HepG2 (cell line): ENCODE measurements around the gene LMOD1. TPM values are rescaled to one million over a fixed set of nuclear protein-coding genes. Genes with fewer than 3 reads are reported as not detected.

Source experiments
- ATAC-seq: fragments of 200-7000 bp; cut with Tn5 transposase; 3 replicates; pipeline ENCODE4 v1.9.1; 2020; ENCODE audit warnings: mild to moderate bottlenecking, moderate library complexity
- BruUV-seq: library from RNA; stranded (reverse); fragments of 400-500 nt; replicated peaks from 2 replicates; lab custom pipeline; 2021; lab: Mats Ljungman, UMichigan
- CTCF ChIA-PET: fragments of 300-600 bp; formaldehyde crosslinking; extraction: SDS; loops from one replicate; lab custom pipeline; 2021; ENCODE audit warnings: low total read pairs, inconsistent platforms, low intra/inter-chr PET ratio; lab: Yijun Ruan, JAX
- POLR2A ChIA-PET: fragments of 350-600 bp; sonication (Branson Sonifier 250); formaldehyde crosslinking; loops from one replicate; lab custom pipeline; 2020; ENCODE audit warnings: antibody characterized with exemption, inconsistent platforms; lab: Yijun Ruan, JAX
- DNase-seq: peaks from one replicate; pipeline ENCODE4 v3.0.0-alpha.2; 2015; ENCODE audit warnings: low spot score
- FAIRE-seq: peaks from 3 replicates; lab custom pipeline; 2011; peaks lifted over from hg19 to GRCh38; lab: Jason Lieb, UNC
- H2AFZ ChIP-seq: one replicate; pipeline ENCODE4 v1.6.1; 2011; ENCODE audit warnings: low read length, inconsistent platforms
- H3K27ac ChIP-seq: fragments of 300-600 bp; 3 replicates; pipeline ENCODE4 v1.8.0; 2011; ENCODE audit warnings: mixed run types, mild to moderate bottlenecking, mixed read lengths, low read length, inconsistent platforms; ENCODE audit not compliant: insufficient read depth; ENCODE audit errors: extremely low read length
- H3K27me3 ChIP-seq, 2 experiments: fragments of 200-600 bp in 1 of 2; 2 replicates in 1 of 2; 3 replicates in 1 of 2; pipeline versions ENCODE4 v1.6.0 to v1.8.0; 2011; ENCODE audit warnings: low read length in 2 of 2, mild to moderate bottlenecking in 2 of 2, moderate library complexity in 2 of 2, inconsistent platforms in 1 of 2; ENCODE audit not compliant: insufficient read depth in 2 of 2, control insufficient read depth in 1 of 2
- H3K36me3 ChIP-seq, 2 experiments: fragments of 200-600 bp in 1 of 2; replicated peaks in 1 of 2; 2 replicates in 1 of 2; 3 replicates in 1 of 2; pipeline versions ENCODE4 v1.5.1 to v1.8.0; 2011; ENCODE audit warnings: low read length in 2 of 2, inconsistent platforms in 1 of 2; ENCODE audit not compliant: insufficient read depth in 2 of 2, control insufficient read depth in 1 of 2
- H3K4me1 ChIP-seq: 2 replicates; pipeline ENCODE4 v1.5.1; 2012; ENCODE audit warnings: low read length, inconsistent platforms; ENCODE audit not compliant: insufficient read depth
- H3K4me2 ChIP-seq: 2 replicates; pipeline ENCODE4 v1.6.0; 2011; ENCODE audit warnings: low read depth, low read length, inconsistent platforms
- H3K4me3 ChIP-seq, 3 experiments: fragments of 200-600 bp in 1 of 3; sonication (generic), shearing (Covaris generic) in 1 of 3; replicated peaks in 1 of 3; 2 replicates each; pipeline ENCODE4 v1.5.1; 2011 to 2016; ENCODE audit warnings: low read length in 3 of 3, inconsistent platforms in 2 of 3, low read depth in 2 of 3, mild to moderate bottlenecking in 2 of 3, control low read depth in 1 of 3, mixed read lengths in 1 of 3; ENCODE audit not compliant: insufficient read depth in 1 of 3
- H3K79me2 ChIP-seq: one replicate; pipeline ENCODE4 v1.6.1; 2011; ENCODE audit warnings: low read length, inconsistent platforms; ENCODE audit not compliant: insufficient read depth
- H3K9ac ChIP-seq: 2 replicates; pipeline ENCODE4 v1.6.0; 2011; ENCODE audit warnings: mild to moderate bottlenecking, low read depth, low read length, inconsistent platforms; ENCODE audit not compliant: insufficient read depth
- H3K9me3 ChIP-seq: 2 replicates; pipeline ENCODE4 v1.5.1; 2012; ENCODE audit warnings: mild to moderate bottlenecking, low read length
- H4K20me1 ChIP-seq: 2 replicates; pipeline ENCODE4 v1.6.0; 2011; ENCODE audit warnings: inconsistent platforms, mild to moderate bottlenecking, low read length, moderate library complexity; ENCODE audit not compliant: insufficient read depth
- ETS1 ChIP-seq: sonication (generic); formaldehyde crosslinking; IDR thresholded peaks from 2 replicates; pipeline ENCODE4 v1.4.0; 2020; ENCODE audit warnings: missing genetic modification reagents
- NCOA5 ChIP-seq: sonication (generic); formaldehyde crosslinking; IDR thresholded peaks from 2 replicates; pipeline ENCODE4 v1.4.0; 2020; ENCODE audit warnings: missing genetic modification reagents
- NR1H2 ChIP-seq: sonication (generic); formaldehyde crosslinking; IDR thresholded peaks from 2 replicates; pipeline ENCODE4 v1.8.1; 2022; ENCODE audit warnings: low read depth, missing genetic modification reagents, borderline replicate concordance
- RAD51 ChIP-seq: fragments of 450-650 bp; IDR thresholded peaks from 2 replicates; pipeline ENCODE4 v1.6.1; 2016; ENCODE audit warnings: borderline replicate concordance
- ZBTB20 ChIP-seq: sonication (generic); formaldehyde crosslinking; IDR thresholded peaks from 2 replicates; pipeline ENCODE4 v1.8.1; 2023; ENCODE audit warnings: missing genetic modification reagents, low read depth, mild to moderate bottlenecking, borderline replicate concordance
- ZC3H4 ChIP-seq: sonication (generic); formaldehyde crosslinking; IDR thresholded peaks from 2 replicates; pipeline ENCODE4 v1.4.0; 2020; ENCODE audit warnings: missing genetic modification reagents, borderline replicate concordance
- WGBS: methylation state at CpG from one replicate; pipeline ENCODE4 v1.1.6; 2017; ENCODE audit warnings: low lambda C conversion rate; 5-methylcytosine and 5-hydroxymethylcytosine counted together
- in situ Hi-C: cut with HindIII; loops from 2 replicates; pipeline ENCODE4 v1.10.0; 2017; ENCODE audit warnings: low pct_unique_long_range_greater_than_20kb; ENCODE audit not compliant: extremely low pct_ligation_motif_present
- intact Hi-C: fragments of 100-400 bp; cut with micrococcal nuclease; formaldehyde crosslinking; loops from one replicate; pipeline ENCODE4 v1.10.0; 2022; ENCODE audit not compliant: unreplicated experiment
- polyA plus RNA-seq, 8 experiments: library from polyadenylated mRNA; depleted of rRNA in 3 of 8; stranded (reverse) in 7 of 8; unstranded in 1 of 8; fragments of >200 nt; fragmentation: Illumina TruSeq in 4 of 8; extraction: Trizol in 4 of 8; gene quantifications; 2 replicates each; pipeline versions ENCODE4 v1.2.1 to v1.2.3, GENCODE V29; 2011 to 2016; ENCODE audit warnings: low read depth in 4 of 8, missing spikeins in 1 of 8, mixed read lengths in 1 of 8; ENCODE audit not compliant: insufficient read depth in 1 of 8
- total RNA-seq, 5 experiments: library from RNA; depleted of rRNA; stranded (reverse); fragments of >200 nt; fragmentation: Illumina TruSeq; extraction: Trizol; gene quantifications; 2 replicates each; pipeline ENCODE4 v1.2.3, GENCODE V29; 2016; ENCODE audit warnings: low read depth in 1 of 5
- TF ChIP-seq, protein P1 (sequence below): sonication (generic); formaldehyde crosslinking; IDR thresholded peaks from 2 replicates; pipeline ENCODE4 v1.8.1; 2023; ENCODE audit warnings: mild to moderate bottlenecking, inconsistent platforms, moderate library complexity, missing genetic modification reagents, borderline replicate concordance
- TF ChIP-seq, protein P2 (sequence below): sonication (generic); formaldehyde crosslinking; IDR thresholded peaks from 2 replicates; pipeline ENCODE4 v1.5.0; 2020; ENCODE audit warnings: mild to moderate bottlenecking, missing genetic modification reagents
- TF ChIP-seq, protein P3 (sequence below): sonication (generic); formaldehyde crosslinking; IDR thresholded peaks from 2 replicates; pipeline ENCODE4 v1.4.0; 2020; ENCODE audit warnings: mild to moderate bottlenecking, missing genetic modification reagents
- TF ChIP-seq, protein P4 (sequence below): sonication (generic); formaldehyde crosslinking; IDR thresholded peaks from 2 replicates; pipeline ENCODE4 v1.8.0; 2022; ENCODE audit warnings: missing genetic modification reagents, mild to moderate bottlenecking, moderate library complexity, borderline replicate concordance
- TF ChIP-seq, protein P5 (sequence below): sonication (generic); formaldehyde crosslinking; IDR thresholded peaks from 2 replicates; pipeline ENCODE4 v1.5.1; 2020; ENCODE audit warnings: mild to moderate bottlenecking, moderate library complexity, missing genetic modification reagents

The LMOD1 gene
- total and polyA plus RNA-seq, 2 of the 13 experiments (the other 11 are each of a cell fraction or from before 2014, with no cell fraction given) = not detected

GRCh38 chr1:201891451-201892045, 54.8 kb downstream of the LMOD1 start:
- ATAC-seq (no peak), DNase-seq (no peak), FAIRE-seq (no peak)
- Histone ChIP-seq H3K36me3 (no peaks in the 10 kb centered on the region), H3K4me2 (no peak overlapping the region), H3K9ac (no peak overlapping the region), H3K9me3 (no peaks in the 10 kb centered on the region), H3K27ac (no peak overlapping the region), H3K79me2 (no peaks in the 10 kb centered on the region), H3K4me1 (peaks cover 16% of the 10 kb centered on the region), H3K4me3 (no peak overlapping the region), H3K27me3 (peaks cover 4 to 36% of the 10 kb centered on the region in 2 experiments; a peak in 3 of 5 replicates), H2AFZ (no peak overlapping the region), H4K20me1 (no peaks in the 10 kb centered on the region)
- ChIA-PET POLR2A (no interaction called here), CTCF (no interaction called here)
- intact Hi-C loops (loop anchor here (10.0 kb wide), 1 partner anchor 223 kb away; no protein-coding TSS in a partner anchor), in situ Hi-C loops (loop anchor here (5.0 kb wide), 1 partner anchor 81 kb away; no protein-coding TSS in a partner anchor)
- 7% methylated on average over 5 of the region's 5 CpGs for WGBS
- no TSS peak for BruUV-seq
- TF ChIP-seq, protein P1, sequence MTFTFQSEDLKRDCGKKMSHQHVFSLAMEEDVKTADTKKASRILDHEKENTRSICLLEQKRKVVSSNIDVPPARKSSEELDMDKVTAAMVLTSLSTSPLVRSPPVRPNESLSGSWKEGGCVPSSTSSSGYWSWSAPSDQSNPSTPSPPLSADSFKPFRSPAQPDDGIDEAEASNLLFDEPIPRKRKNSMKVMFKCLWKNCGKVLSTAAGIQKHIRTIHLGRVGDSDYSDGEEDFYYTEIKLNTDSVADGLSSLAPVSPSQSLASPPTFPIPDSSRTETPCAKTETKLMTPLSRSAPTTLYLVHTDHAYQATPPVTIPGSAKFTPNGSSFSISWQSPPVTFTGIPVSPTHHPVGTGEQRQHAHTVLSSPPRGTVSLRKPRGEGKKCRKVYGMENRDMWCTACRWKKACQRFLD (CRISPR knock-in tag) = no peak
- TF ChIP-seq, protein P2, sequence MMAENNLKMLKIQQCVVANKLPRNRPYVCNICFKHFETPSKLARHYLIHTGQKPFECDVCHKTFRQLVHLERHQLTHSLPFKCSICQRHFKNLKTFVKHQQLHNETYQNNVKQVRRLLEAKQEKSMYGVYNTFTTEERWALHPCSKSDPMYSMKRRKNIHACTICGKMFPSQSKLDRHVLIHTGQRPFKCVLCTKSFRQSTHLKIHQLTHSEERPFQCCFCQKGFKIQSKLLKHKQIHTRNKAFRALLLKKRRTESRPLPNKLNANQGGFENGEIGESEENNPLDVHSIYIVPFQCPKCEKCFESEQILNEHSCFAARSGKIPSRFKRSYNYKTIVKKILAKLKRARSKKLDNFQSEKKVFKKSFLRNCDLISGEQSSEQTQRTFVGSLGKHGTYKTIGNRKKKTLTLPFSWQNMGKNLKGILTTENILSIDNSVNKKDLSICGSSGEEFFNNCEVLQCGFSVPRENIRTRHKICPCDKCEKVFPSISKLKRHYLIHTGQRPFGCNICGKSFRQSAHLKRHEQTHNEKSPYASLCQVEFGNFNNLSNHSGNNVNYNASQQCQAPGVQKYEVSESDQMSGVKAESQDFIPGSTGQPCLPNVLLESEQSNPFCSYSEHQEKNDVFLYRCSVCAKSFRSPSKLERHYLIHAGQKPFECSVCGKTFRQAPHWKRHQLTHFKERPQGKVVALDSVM (CRISPR knock-in tag) = no peak
- TF ChIP-seq RAD51 = no peak
- no peak for TF ChIP-seq ZC3H4
- no peak for TF ChIP-seq NCOA5 (CRISPR knock-in tag)
- TF ChIP-seq, protein P3, sequence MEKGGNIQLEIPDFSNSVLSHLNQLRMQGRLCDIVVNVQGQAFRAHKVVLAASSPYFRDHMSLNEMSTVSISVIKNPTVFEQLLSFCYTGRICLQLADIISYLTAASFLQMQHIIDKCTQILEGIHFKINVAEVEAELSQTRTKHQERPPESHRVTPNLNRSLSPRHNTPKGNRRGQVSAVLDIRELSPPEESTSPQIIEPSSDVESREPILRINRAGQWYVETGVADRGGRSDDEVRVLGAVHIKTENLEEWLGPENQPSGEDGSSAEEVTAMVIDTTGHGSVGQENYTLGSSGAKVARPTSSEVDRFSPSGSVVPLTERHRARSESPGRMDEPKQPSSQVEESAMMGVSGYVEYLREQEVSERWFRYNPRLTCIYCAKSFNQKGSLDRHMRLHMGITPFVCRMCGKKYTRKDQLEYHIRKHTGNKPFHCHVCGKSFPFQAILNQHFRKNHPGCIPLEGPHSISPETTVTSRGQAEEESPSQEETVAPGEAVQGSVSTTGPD (CRISPR knock-in tag) = no peak
- TF ChIP-seq, protein P4, sequence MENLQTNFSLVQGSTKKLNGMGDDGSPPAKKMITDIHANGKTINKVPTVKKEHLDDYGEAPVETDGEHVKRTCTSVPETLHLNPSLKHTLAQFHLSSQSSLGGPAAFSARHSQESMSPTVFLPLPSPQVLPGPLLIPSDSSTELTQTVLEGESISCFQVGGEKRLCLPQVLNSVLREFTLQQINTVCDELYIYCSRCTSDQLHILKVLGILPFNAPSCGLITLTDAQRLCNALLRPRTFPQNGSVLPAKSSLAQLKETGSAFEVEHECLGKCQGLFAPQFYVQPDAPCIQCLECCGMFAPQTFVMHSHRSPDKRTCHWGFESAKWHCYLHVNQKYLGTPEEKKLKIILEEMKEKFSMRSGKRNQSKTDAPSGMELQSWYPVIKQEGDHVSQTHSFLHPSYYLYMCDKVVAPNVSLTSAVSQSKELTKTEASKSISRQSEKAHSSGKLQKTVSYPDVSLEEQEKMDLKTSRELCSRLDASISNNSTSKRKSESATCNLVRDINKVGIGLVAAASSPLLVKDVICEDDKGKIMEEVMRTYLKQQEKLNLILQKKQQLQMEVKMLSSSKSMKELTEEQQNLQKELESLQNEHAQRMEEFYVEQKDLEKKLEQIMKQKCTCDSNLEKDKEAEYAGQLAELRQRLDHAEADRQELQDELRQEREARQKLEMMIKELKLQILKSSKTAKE (CRISPR knock-in tag) = no peak
- no peak for TF ChIP-seq NR1H2 (CRISPR knock-in tag)
- TF ChIP-seq ETS1 (CRISPR knock-in tag) = no peak
- TF ChIP-seq ZBTB20 = no peak
- TF ChIP-seq, protein P5, sequence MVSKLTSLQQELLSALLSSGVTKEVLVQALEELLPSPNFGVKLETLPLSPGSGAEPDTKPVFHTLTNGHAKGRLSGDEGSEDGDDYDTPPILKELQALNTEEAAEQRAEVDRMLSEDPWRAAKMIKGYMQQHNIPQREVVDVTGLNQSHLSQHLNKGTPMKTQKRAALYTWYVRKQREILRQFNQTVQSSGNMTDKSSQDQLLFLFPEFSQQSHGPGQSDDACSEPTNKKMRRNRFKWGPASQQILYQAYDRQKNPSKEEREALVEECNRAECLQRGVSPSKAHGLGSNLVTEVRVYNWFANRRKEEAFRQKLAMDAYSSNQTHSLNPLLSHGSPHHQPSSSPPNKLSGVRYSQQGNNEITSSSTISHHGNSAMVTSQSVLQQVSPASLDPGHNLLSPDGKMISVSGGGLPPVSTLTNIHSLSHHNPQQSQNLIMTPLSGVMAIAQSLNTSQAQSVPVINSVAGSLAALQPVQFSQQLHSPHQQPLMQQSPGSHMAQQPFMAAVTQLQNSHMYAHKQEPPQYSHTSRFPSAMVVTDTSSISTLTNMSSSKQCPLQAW (CRISPR knock-in tag) = no peak
